Measurements from ENCODE around the gene DNM2. TPM values are rescaled to one million over a fixed set of nuclear protein-coding genes. Genes with fewer than 3 reads are reported as not detected.

DNM2 gene
- total RNA-seq, 8 experiments from 2014 or later, result 23.2 to 128 (median 45.4) TPM

GRCh38 chr19:10788146-10788545 lies 70.3 kb downstream of the DNM2 start:
- ATAC-seq (replicated peaks in 6 of 8), result no peak
- WGBS, 10 experiments, result 71 to 100% (median 100%) methylated on average over 1 to 3 of the region's 8 CpGs; no CpG with 5 or more reads in 4 of the 10 experiments
- in situ Hi-C loops (cut with MboI; ENCODE audit: low pct_unique_long_range_greater_than_20kb in 2 of 9, low sequenced_read_pairs in 9 of 9, unreplicated experiment in 9 of 9), result no loop called here
- Histone ChIP-seq H3K27ac (no peak overlapping the region), H3K4me3 (no peak overlapping the region), H3K4me1 (replicated peaks in 1 of 2) (no peaks in the 10 kb centered on the region)

GRCh38 chr19:10789866-10790265 lies 72.0 kb downstream of the DNM2 start:
- no peaks in the 10 kb centered on the region for H3K4me1 ChIP-seq (replicated peaks in 1 of 2)
- no peak overlapping the region for H3K27ac ChIP-seq
- no peak overlapping the region for H3K4me3 ChIP-seq
- WGBS, 10 experiments, result 71 to 100% (median 100%) methylated on average over 1 to 8 of the region's 10 CpGs; no CpG with 5 or more reads in 2 of the 10 experiments
- no peak for ATAC-seq (replicated peaks in 6 of 8)
- in situ Hi-C loops (cut with MboI; ENCODE audit: low pct_unique_long_range_greater_than_20kb in 2 of 9, low sequenced_read_pairs in 9 of 9, unreplicated experiment in 9 of 9), result no loop called here

GRCh38 chr19:10796653-10797052 lies 78.8 kb downstream of the DNM2 start:
- no peak overlapping the region for H3K4me3 ChIP-seq
- no peak overlapping the region for H3K27ac ChIP-seq
- ATAC-seq (replicated peaks in 6 of 8), result no peak
- WGBS, 10 experiments, result 83 to 100% (median 100%) methylated on average over 1 to 9 of the region's 19 CpGs; no CpG with 5 or more reads in 7 of the 10 experiments
- in situ Hi-C loops (cut with MboI; ENCODE audit: low pct_unique_long_range_greater_than_20kb in 2 of 9, low sequenced_read_pairs in 9 of 9, unreplicated experiment in 9 of 9), result no loop called here
- H3K4me1 ChIP-seq (replicated peaks in 1 of 2), result no peaks in the 10 kb centered on the region

GRCh38 chr19:10797078-10797477 lies 79.2 kb downstream of the DNM2 start:
- Histone ChIP-seq H3K27ac (no peak overlapping the region), H3K4me3 (no peak overlapping the region), H3K4me1 (replicated peaks in 1 of 2) (no peaks in the 10 kb centered on the region)
- in situ Hi-C loops (cut with MboI; ENCODE audit: low pct_unique_long_range_greater_than_20kb in 2 of 9, low sequenced_read_pairs in 9 of 9, unreplicated experiment in 9 of 9), result no loop called here
- ATAC-seq (replicated peaks in 6 of 8), result no peak
- 0 to 100% (median 20%) methylated on average over 1 to 10 of the region's 14 CpGs; no CpG with 5 or more reads in 3 of the 10 experiments for WGBS, 10 experiments

- Histone ChIP-seq H3K4me3 (no peak overlapping the region), H3K4me1 (replicated peaks in 1 of 2) (no peaks in the 10 kb centered on the region), H3K27ac (no peak overlapping the region)
- ATAC-seq (replicated peaks in 6 of 8), result no peak
- 29 to 100% (median 60%) methylated on average over 2 to 11 of the region's 19 CpGs; no CpG with 5 or more reads in 3 of the 10 experiments for WGBS, 10 experiments
- in situ Hi-C loops (cut with MboI; ENCODE audit: low pct_unique_long_range_greater_than_20kb in 2 of 9, low sequenced_read_pairs in 9 of 9, unreplicated experiment in 9 of 9), result no loop called here
These were observed 79.8 kb downstream of the DNM2 start for GRCh38 chr19:10797541-10798256.

GRCh38 chr19:10800488-10800887 lies 82.6 kb downstream of the DNM2 start:
- WGBS, 10 experiments, result 80 to 100% (median 100%) methylated on average over 1 to 5 of the region's 9 CpGs; no CpG with 5 or more reads in 4 of the 10 experiments
- in situ Hi-C loops (cut with MboI; ENCODE audit: low pct_unique_long_range_greater_than_20kb in 2 of 9, low sequenced_read_pairs in 9 of 9, unreplicated experiment in 9 of 9), result no loop called here
- Histone ChIP-seq H3K27ac (no peak overlapping the region), H3K4me3 (no peak overlapping the region), H3K4me1 (replicated peaks in 1 of 2) (no peaks in the 10 kb centered on the region)
- ATAC-seq (replicated peaks in 6 of 8), result peak in 1 of 8 experiments; percentile 65

GRCh38 chr19:10802479-10802878 lies 84.6 kb downstream of the DNM2 start:
- in situ Hi-C loops (cut with MboI; ENCODE audit: low pct_unique_long_range_greater_than_20kb in 2 of 9, low sequenced_read_pairs in 9 of 9, unreplicated experiment in 9 of 9), result no loop called here
- 90 to 100% (median 96%) methylated on average over 1 to 4 of the region's 5 CpGs; no CpG with 5 or more reads in 7 of the 10 experiments for WGBS, 10 experiments

GRCh38 chr19:10803252-10803651 lies 85.4 kb downstream of the DNM2 start:
- ATAC-seq (replicated peaks in 6 of 8), result no peak
- in situ Hi-C loops (cut with MboI; ENCODE audit: low pct_unique_long_range_greater_than_20kb in 2 of 9, low sequenced_read_pairs in 9 of 9, unreplicated experiment in 9 of 9), result no loop called here
- Histone ChIP-seq H3K4me3 (no peak overlapping the region), H3K4me1 (replicated peaks in 1 of 2) (no peaks in the 10 kb centered on the region), H3K27ac (no peak overlapping the region)
- WGBS, 10 experiments, result 87 to 100% (median 98%) methylated on average over 1 to 6 of the region's 9 CpGs; no CpG with 5 or more reads in 6 of the 10 experiments

More at GRCh38 chr19:10802479-10802878, 84.6 kb downstream of the DNM2 start:
- no peak overlapping the region for H3K4me3 ChIP-seq
- no peak for ATAC-seq (replicated peaks in 6 of 8)
- H3K27ac ChIP-seq, result no peak overlapping the region
- H3K4me1 ChIP-seq (replicated peaks in 1 of 2), result no peaks in the 10 kb centered on the region

- no peaks in the 10 kb centered on the region for H3K4me1 ChIP-seq (replicated peaks in 1 of 2)
- no peak for ATAC-seq (replicated peaks in 6 of 8)
- H3K4me3 ChIP-seq, result no peak overlapping the region
- WGBS, 10 experiments, result 81 to 100% (median 91%) methylated on average over 1 to 5 of the region's 11 CpGs; no CpG with 5 or more reads in 3 of the 10 experiments
- no peak overlapping the region for H3K27ac ChIP-seq
- in situ Hi-C loops (cut with MboI; ENCODE audit: low pct_unique_long_range_greater_than_20kb in 2 of 9, low sequenced_read_pairs in 9 of 9, unreplicated experiment in 9 of 9), result no loop called here
These were observed 87.3 kb downstream of the DNM2 start for GRCh38 chr19:10805065-10805757.

GRCh38 chr19:10805758-10806247 lies 87.9 kb downstream of the DNM2 start:
- Histone ChIP-seq H3K4me3 (no peak overlapping the region), H3K27ac (no peak overlapping the region), H3K4me1 (replicated peaks in 1 of 2) (no peaks in the 10 kb centered on the region)
- in situ Hi-C loops (cut with MboI; ENCODE audit: low pct_unique_long_range_greater_than_20kb in 2 of 9, low sequenced_read_pairs in 9 of 9, unreplicated experiment in 9 of 9), result no loop called here
- ATAC-seq (replicated peaks in 6 of 8), result peak in 1 of 8 experiments; percentile 9
- 82 to 96% (median 93%) methylated on average over 3 to 5 of the region's 11 CpGs; no CpG with 5 or more reads in 7 of the 10 experiments for WGBS, 10 experiments

- in situ Hi-C loops (cut with MboI; ENCODE audit: low pct_unique_long_range_greater_than_20kb in 2 of 9, low sequenced_read_pairs in 9 of 9, unreplicated experiment in 9 of 9), result no loop called here
- peak; percentile 33 to 87 (median 69) for ATAC-seq (replicated peaks in 6 of 8)
- no peak overlapping the region for H3K4me3 ChIP-seq
- H3K27ac ChIP-seq, result no peak overlapping the region
- H3K4me1 ChIP-seq (replicated peaks in 1 of 2), result no peaks in the 10 kb centered on the region
- 56 to 100% (median 99%) methylated on average over 1 to 6 of the region's 10 CpGs; no CpG with 5 or more reads in 4 of the 10 experiments for WGBS, 10 experiments
These were observed 91.2 kb downstream of the DNM2 start for GRCh38 chr19:10808937-10809649.

GRCh38 chr19:10809651-10810285 lies 91.9 kb downstream of the DNM2 start:
- no peak overlapping the region for H3K4me3 ChIP-seq
- 48 to 100% (median 81%) methylated on average over 2 to 6 of the region's 15 CpGs; no CpG with 5 or more reads in 4 of the 10 experiments for WGBS, 10 experiments
- in situ Hi-C loops (cut with MboI; ENCODE audit: low pct_unique_long_range_greater_than_20kb in 2 of 9, low sequenced_read_pairs in 9 of 9, unreplicated experiment in 9 of 9), result no loop called here
- H3K27ac ChIP-seq, result no peak overlapping the region
- H3K4me1 ChIP-seq (replicated peaks in 1 of 2), result no peaks in the 10 kb centered on the region
- peak in 3 of 8 experiments; percentile 3 to 21 (median 6) for ATAC-seq (replicated peaks in 6 of 8)

All from motor neuron (in vitro differentiated cells).